WTC11 (cell line): Measurements from ENCODE around the gene ACMSD. TPM values are rescaled to one million over a fixed set of nuclear protein-coding genes. Genes with fewer than 3 reads are reported as not detected.

Experiments used
- ATAC-seq: fragments of 200-7000 bp; cut with Tn5 transposase; 2 replicates; pipeline ENCODE4 v1.10.0; 2021; ENCODE audit warnings: mild to moderate bottlenecking, moderate library complexity
- CTCF ChIA-PET: fragments of 300-600 bp; sonication (Branson Sonifier 250); formaldehyde crosslinking; loops from one replicate; lab custom pipeline; 2021; ENCODE audit warnings: antibody characterized with exemption; lab: Charles Lee
- POLR2A ChIA-PET: fragments of 350-600 bp; sonication (Branson Sonifier 250); formaldehyde crosslinking; loops from one replicate; lab custom pipeline; 2021; ENCODE audit warnings: antibody characterized with exemption; lab: Charles Lee
- DNase-seq: peaks from one replicate; pipeline ENCODE4 v3.0.0; 2021; ENCODE audit warnings: low spot score
- H3K27ac Mint-ChIP-seq: 2 replicates; pipeline ENCODE4 v1.8.0; 2021; ENCODE audit warnings: mixed read lengths
- H3K27me3 Mint-ChIP-seq: 2 replicates; pipeline ENCODE4 v1.8.0; 2021; ENCODE audit warnings: low read depth, mild to moderate bottlenecking, moderate library complexity, mixed read lengths
- H3K36me3 Mint-ChIP-seq: 2 replicates; pipeline ENCODE4 v1.8.0; 2021; ENCODE audit warnings: mixed read lengths
- H3K4me1 Mint-ChIP-seq: 2 replicates; pipeline ENCODE4 v1.8.0; 2022; ENCODE audit warnings: mixed read lengths
- H3K4me3 Mint-ChIP-seq: 2 replicates; pipeline ENCODE4 v1.8.0; 2021; ENCODE audit warnings: mild to moderate bottlenecking, moderate library complexity, mixed read lengths
- H3K9me3 Mint-ChIP-seq: 2 replicates; pipeline ENCODE4 v1.8.0; 2021; ENCODE audit warnings: mixed read lengths
- CDX4 ChIP-seq: fragments of 250-450 bp; sonication (Bioruptor Pico); IDR thresholded peaks from 2 replicates; pipeline ENCODE4 v1.9.0; 2021; ENCODE audit warnings: moderate library complexity, mild to moderate bottlenecking, inconsistent platforms, borderline replicate concordance
- CTCF ChIP-seq: fragments of 200-600 bp; IDR thresholded peaks from 2 replicates; pipeline ENCODE4 v1.8.0; 2022; ENCODE audit warnings: antibody characterized with exemption
- ETV6 ChIP-seq: sonication (generic); formaldehyde crosslinking; IDR thresholded peaks from 2 replicates; pipeline ENCODE4 v1.8.1; 2022; ENCODE audit warnings: mild to moderate bottlenecking, missing genetic modification reagents
- IRF1 ChIP-seq: sonication (generic); formaldehyde crosslinking; IDR thresholded peaks from 2 replicates; pipeline ENCODE4 v1.8.0; 2023; ENCODE audit warnings: missing genetic modification reagents
- JUN ChIP-seq: sonication (generic); formaldehyde crosslinking; IDR thresholded peaks from 2 replicates; pipeline ENCODE4 v1.8.0; 2023; ENCODE audit warnings: mild to moderate bottlenecking, missing genetic modification reagents
- NFE2L1 ChIP-seq: sonication (generic); formaldehyde crosslinking; IDR thresholded peaks from 2 replicates; pipeline ENCODE4 v1.8.1; 2023; ENCODE audit warnings: missing genetic modification reagents
- NR2C2 ChIP-seq: sonication (generic); formaldehyde crosslinking; IDR thresholded peaks from 2 replicates; pipeline ENCODE4 v1.8.0; 2022; ENCODE audit warnings: mild to moderate bottlenecking, missing genetic modification reagents
- OVOL2 ChIP-seq: fragments of 250-450 bp; sonication (Bioruptor Pico); IDR thresholded peaks from 2 replicates; pipeline ENCODE4 v1.9.0; 2021; ENCODE audit warnings: mild to moderate bottlenecking, borderline replicate concordance
- PRDM15 ChIP-seq: sonication (generic); formaldehyde crosslinking; IDR thresholded peaks from 2 replicates; pipeline ENCODE4 v1.8.0; 2022; ENCODE audit warnings: missing genetic modification reagents
- STAT6 ChIP-seq: sonication (generic); formaldehyde crosslinking; conservative IDR thresholded peaks from 2 replicates; pipeline ENCODE4 v1.8.1; 2023; ENCODE audit warnings: mild to moderate bottlenecking, low read depth, missing genetic modification reagents, moderate library complexity
- TEAD4 ChIP-seq: sonication (generic); formaldehyde crosslinking; IDR thresholded peaks from 2 replicates; pipeline ENCODE4 v1.8.0; 2022; ENCODE audit warnings: mild to moderate bottlenecking, missing genetic modification reagents
- ZBTB21 ChIP-seq: sonication (generic); formaldehyde crosslinking; IDR thresholded peaks from 2 replicates; pipeline ENCODE4 v1.8.1; 2023; ENCODE audit warnings: mild to moderate bottlenecking, missing genetic modification reagents, borderline replicate concordance
- ZNF138 ChIP-seq: sonication (generic); formaldehyde crosslinking; conservative IDR thresholded peaks from 2 replicates; pipeline ENCODE4 v1.8.1; 2022; ENCODE audit warnings: mild to moderate bottlenecking, moderate library complexity, missing genetic modification reagents
- ZNF219 ChIP-seq: sonication (generic); formaldehyde crosslinking; IDR thresholded peaks from 2 replicates; pipeline ENCODE4 v1.8.0; 2023; ENCODE audit warnings: missing genetic modification reagents, mild to moderate bottlenecking, borderline replicate concordance
- ZNF317 ChIP-seq: sonication (generic); formaldehyde crosslinking; IDR thresholded peaks from 2 replicates; pipeline ENCODE4 v1.8.1; 2023; ENCODE audit warnings: low read depth, mild to moderate bottlenecking, moderate library complexity, missing genetic modification reagents, borderline replicate concordance
- ZNF416 ChIP-seq: fragments of 250-450 bp; sonication (Bioruptor Pico); IDR thresholded peaks from 2 replicates; pipeline ENCODE4 v1.9.0; 2021; ENCODE audit warnings: mild to moderate bottlenecking, inconsistent platforms
- total RNA-seq: library from RNA; stranded (reverse); gene quantifications from 3 replicates; pipeline ENCODE4 v1.2.3, GENCODE V29; 2021

The ACMSD gene
- total RNA-seq, 1 experiment from 2014 or later, result not detected

GRCh38 chr2:134852518-134852917 lies 14.1 kb downstream of the ACMSD start (continued):
- TF ChIP-seq CDX4 (CRISPR knock-in tag), result no peak
- TF ChIP-seq NR2C2 (CRISPR knock-in tag), result no peak
- TF ChIP-seq ZNF317 (CRISPR knock-in tag), result no peak

GRCh38 chr2:134855709-134856108 lies 17.3 kb downstream of the ACMSD start:
- Mint-ChIP-seq H3K27ac (no peak overlapping the region), H3K9me3 (0 out of 2 replicates have a peak, but pooled peaks cover 3% of the 10 kb centered on the region), H3K27me3 (no peaks in the 10 kb centered on the region)
- no peak for TF ChIP-seq IRF1
- TF ChIP-seq JUN (CRISPR knock-in tag), result no peak
- TF ChIP-seq ETV6 (CRISPR knock-in tag), result no peak
- no peak for TF ChIP-seq ZNF416
- TF ChIP-seq, all 79 proteins: peak for 0
- Mint-ChIP-seq H3K4me3 (no peak overlapping the region), H3K4me1 (no peaks in the 10 kb centered on the region), H3K36me3 (no peaks in the 10 kb centered on the region)
- POLR2A ChIA-PET, result no interaction called here
- ATAC-seq (no peak), DNase-seq (no peak)
- CTCF ChIA-PET, result no interaction called here

GRCh38 chr2:134858245-134858644 lies 19.8 kb downstream of the ACMSD start:
- no peak overlapping the region for H3K4me3 Mint-ChIP-seq
- POLR2A ChIA-PET, result no interaction called here
- no peak overlapping the region for H3K27ac Mint-ChIP-seq
- no peaks in the 10 kb centered on the region for H3K36me3 Mint-ChIP-seq
- H3K27me3 Mint-ChIP-seq, result no peaks in the 10 kb centered on the region
- ATAC-seq, result no peak
- DNase-seq, result no peak
- peaks cover 16% of the 10 kb centered on the region for H3K9me3 Mint-ChIP-seq
- CTCF ChIA-PET, result no interaction called here
- no peak for TF ChIP-seq PRDM15 (CRISPR knock-in tag)
- no peak for TF ChIP-seq CTCF
- no peak for TF ChIP-seq STAT6 (CRISPR knock-in tag)
- TF ChIP-seq ZNF416, result no peak
- TF ChIP-seq TEAD4 (CRISPR knock-in tag), result no peak
- H3K4me1 Mint-ChIP-seq, result no peaks in the 10 kb centered on the region

GRCh38 chr2:134861173-134861572 lies 22.8 kb downstream of the ACMSD start:
- CTCF ChIA-PET, result no interaction called here
- no peak overlapping the region for H3K27ac Mint-ChIP-seq
- ATAC-seq, result no peak
- H3K27me3 Mint-ChIP-seq, result no peaks in the 10 kb centered on the region
- H3K4me1 Mint-ChIP-seq, result no peaks in the 10 kb centered on the region
- DNase-seq, result no peak
- H3K36me3 Mint-ChIP-seq, result no peaks in the 10 kb centered on the region
- POLR2A ChIA-PET, result interaction anchor here (0.6 kb wide), 1 partner anchor 21 kb away, joined by 3 read pairs; no protein-coding TSS in a partner anchor
- peaks cover 16% of the 10 kb centered on the region for H3K9me3 Mint-ChIP-seq
- no peak overlapping the region for H3K4me3 Mint-ChIP-seq
- TF ChIP-seq OVOL2 (no peak), ZNF416 (no peak), ZNF219 (CRISPR knock-in tag) (no peak), ZNF138 (CRISPR knock-in tag) (no peak), CTCF (no peak), NFE2L1 (CRISPR knock-in tag) (no peak), ZBTB21 (CRISPR knock-in tag) (no peak)
